Activated naive CD8-positive, alpha-beta T cell treated with anti-CD3 and anti-CD28 coated beads, Interleukin-2, amount 50 U/mL, for 24 hours (primary cell): ENCODE data around the gene CMYA5.

Source experiments
- ATAC-seq: fragments of 150-1000 bp; cut with Tn5 transposase; one replicate; pipeline ENCODE4 v1.10.0; 2021
- DNase-seq: peaks from one replicate; pipeline ENCODE4 v3.0.0; 2021
- H3K27ac Mint-ChIP-seq: one replicate; pipeline ENCODE4 v1.8.0; 2021; ENCODE audit warnings: mild to moderate bottlenecking, mixed read lengths
- H3K27me3 Mint-ChIP-seq: one replicate; pipeline ENCODE4 v1.8.0; 2021; ENCODE audit warnings: mixed read lengths
- H3K36me3 Mint-ChIP-seq: one replicate; pipeline ENCODE4 v1.8.0; 2021; ENCODE audit warnings: low read depth, mixed read lengths
- H3K4me1 Mint-ChIP-seq: one replicate; pipeline ENCODE4 v1.8.0; 2021; ENCODE audit warnings: mixed read lengths
- H3K4me3 Mint-ChIP-seq: one replicate; pipeline ENCODE4 v1.8.0; 2021; ENCODE audit warnings: mild to moderate bottlenecking, moderate library complexity, mixed read lengths
- H3K9me3 Mint-ChIP-seq: one replicate; pipeline ENCODE4 v1.8.0; 2021; ENCODE audit warnings: mixed read lengths

The CMYA5 gene

DNA sequence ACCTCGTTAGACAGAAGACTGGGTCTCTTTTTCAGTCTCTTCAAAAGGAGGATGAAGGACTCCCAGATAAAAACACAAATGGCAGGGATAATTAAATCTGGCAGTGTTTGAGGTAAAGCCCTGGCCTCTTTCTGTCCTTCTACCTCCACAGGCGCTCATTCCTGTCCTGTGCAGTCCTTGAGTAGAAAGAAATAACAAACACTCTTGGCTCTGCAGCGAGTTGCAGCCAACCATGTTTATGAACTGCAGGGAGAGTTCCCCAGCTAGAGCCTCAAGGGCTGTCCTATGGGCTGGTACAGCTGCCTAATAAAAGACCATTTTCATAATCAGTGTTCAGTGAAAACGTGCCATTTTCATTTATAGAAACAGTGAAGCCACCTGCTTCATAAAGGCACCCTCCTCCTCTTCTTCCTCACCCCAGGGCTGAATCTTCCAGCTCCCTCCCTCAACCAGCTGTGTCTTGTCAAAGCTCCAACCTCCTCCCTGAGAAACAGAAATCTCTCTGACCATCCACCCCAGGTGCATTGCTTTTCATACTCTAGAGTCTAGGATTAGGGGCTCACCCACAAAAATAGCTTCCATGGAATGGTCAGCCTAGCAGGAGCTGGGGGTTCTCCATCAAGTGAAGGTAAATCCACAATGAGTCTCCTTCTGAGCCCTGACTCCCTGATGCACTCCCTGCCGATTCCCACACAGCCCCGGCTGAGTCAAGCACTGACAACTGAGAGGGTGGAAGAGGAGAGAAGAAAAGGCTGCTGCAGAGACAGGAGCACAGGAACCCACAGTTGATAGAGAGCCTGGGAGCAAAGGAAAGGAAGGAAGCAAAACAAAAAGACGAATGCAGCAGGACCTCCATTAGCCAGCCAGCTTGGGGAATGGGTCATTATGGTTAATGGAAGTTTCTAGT is 150.7 kb downstream of the CMYA5 start:
- H3K4me3 Mint-ChIP-seq = no peak overlapping the region
- peaks cover 9% of the 10 kb centered on the region for H3K27me3 Mint-ChIP-seq

GRCh38 chr5:79841172-79841571 is 151.5 kb downstream of the CMYA5 start:
- H3K36me3 Mint-ChIP-seq = no peaks in the 10 kb centered on the region
- H3K27me3 Mint-ChIP-seq = peaks cover 9% of the 10 kb centered on the region
- no peak for ATAC-seq
- H3K27ac Mint-ChIP-seq = no peak overlapping the region
- H3K4me3 Mint-ChIP-seq = no peak overlapping the region
- H3K9me3 Mint-ChIP-seq = no peaks in the 10 kb centered on the region
- H3K4me1 Mint-ChIP-seq = peaks cover 11% of the 10 kb centered on the region
- DNase-seq = no peak

More for the DNA sequence above, 150.7 kb downstream of the CMYA5 start:
- ATAC-seq = no peak
- H3K36me3 Mint-ChIP-seq = no peaks in the 10 kb centered on the region
- DNase-seq = no peak
- no peaks in the 10 kb centered on the region for H3K9me3 Mint-ChIP-seq
- H3K27ac Mint-ChIP-seq = no peak overlapping the region
- H3K4me1 Mint-ChIP-seq = peaks cover 3% of the 10 kb centered on the region

- no peak for DNase-seq
- Mint-ChIP-seq H3K27ac (no peak overlapping the region), H3K9me3 (no peaks in the 10 kb centered on the region), H3K27me3 (peaks cover 9% of the 10 kb centered on the region), H3K4me1 (peaks cover 13% of the 10 kb centered on the region), H3K36me3 (no peaks in the 10 kb centered on the region), H3K4me3 (no peak overlapping the region)
- no peak for ATAC-seq
Observed at GRCh38 chr5:79842006-79842881, 152.6 kb downstream of the CMYA5 start.

GRCh38 chr5:79842991-79843390 is 153.4 kb downstream of the CMYA5 start:
- Mint-ChIP-seq H3K27me3 (peaks cover 9% of the 10 kb centered on the region), H3K27ac (no peak overlapping the region), H3K36me3 (no peaks in the 10 kb centered on the region), H3K4me3 (no peak overlapping the region), H3K9me3 (no peaks in the 10 kb centered on the region), H3K4me1 (peaks cover 13% of the 10 kb centered on the region)
- DNase-seq (no peak), ATAC-seq (no peak)

- H3K4me3 Mint-ChIP-seq = no peak overlapping the region
- H3K4me1 Mint-ChIP-seq = peaks cover 13% of the 10 kb centered on the region
- DNase-seq (no peak), ATAC-seq (no peak)
- H3K27me3 Mint-ChIP-seq = peaks cover 9% of the 10 kb centered on the region
- no peak overlapping the region for H3K27ac Mint-ChIP-seq
- H3K36me3 Mint-ChIP-seq = no peaks in the 10 kb centered on the region
- no peaks in the 10 kb centered on the region for H3K9me3 Mint-ChIP-seq
Observed at GRCh38 chr5:79843450-79844388, 154.1 kb downstream of the CMYA5 start.

DNA sequence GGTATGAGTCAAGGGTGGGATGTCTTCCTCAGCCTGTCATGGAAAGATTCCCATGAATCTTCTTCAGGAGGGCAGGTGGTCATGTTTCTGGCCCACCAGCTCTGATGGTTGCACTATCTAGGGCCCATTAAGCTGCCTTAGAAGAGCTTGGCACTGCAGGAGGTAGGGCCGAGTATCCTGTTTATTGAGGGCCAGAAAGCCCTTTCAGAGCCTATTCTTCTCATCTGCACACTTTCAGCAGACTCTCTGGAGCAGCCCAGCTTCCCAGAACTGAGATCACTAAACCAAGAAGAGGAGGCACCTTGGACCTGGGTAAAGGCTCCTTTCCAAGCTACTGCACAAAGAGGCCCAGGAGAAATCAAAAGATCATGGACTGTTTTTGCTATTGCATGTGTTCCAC is 154.9 kb downstream of the CMYA5 start:
- Mint-ChIP-seq H3K27ac (no peak overlapping the region), H3K36me3 (no peaks in the 10 kb centered on the region), H3K9me3 (no peaks in the 10 kb centered on the region), H3K4me1 (peaks cover 13% of the 10 kb centered on the region), H3K27me3 (peaks cover 9% of the 10 kb centered on the region), H3K4me3 (no peak overlapping the region)
- no peak for ATAC-seq
- no peak for DNase-seq

DNA sequence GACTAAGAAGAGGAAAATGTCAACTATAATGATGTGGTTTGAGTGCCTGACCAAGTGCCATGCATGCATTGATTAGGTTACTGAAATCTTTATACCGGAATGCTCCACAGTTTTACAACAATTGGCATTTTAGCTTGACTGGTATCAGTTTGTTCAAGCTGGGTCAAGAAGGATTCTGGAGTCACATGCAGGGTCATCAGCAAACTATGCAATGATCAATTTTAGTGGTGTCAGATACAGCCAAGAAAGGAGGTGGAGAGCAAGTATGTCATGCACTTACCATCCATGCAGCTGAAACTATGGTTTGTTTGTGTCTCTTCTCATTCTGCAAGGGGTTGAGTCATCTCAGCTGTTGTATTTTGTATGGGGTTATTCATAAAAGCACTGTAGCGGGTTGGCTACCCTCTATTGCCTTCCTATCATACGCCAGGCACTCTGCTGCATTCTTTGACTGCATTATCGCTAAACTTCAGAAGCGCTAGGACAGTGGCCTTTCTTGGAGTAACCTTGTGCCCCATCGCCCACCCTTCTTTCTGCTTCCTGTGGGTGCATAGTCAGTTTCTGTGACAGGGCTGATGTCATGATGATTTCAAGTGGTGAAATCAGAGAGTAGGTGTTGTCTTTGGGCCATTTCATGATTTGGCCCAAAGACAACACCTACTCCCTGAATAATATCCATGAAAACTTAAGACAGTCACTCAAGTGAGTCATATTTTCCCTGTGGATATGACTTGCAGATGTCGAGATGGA is 156.0 kb downstream of the CMYA5 start:
- peak; percentile 90 for ATAC-seq
- Mint-ChIP-seq H3K27ac (peak overlapping the region; percentile 46), H3K27me3 (peaks cover under 1% of the 10 kb centered on the region), H3K36me3 (no peaks in the 10 kb centered on the region), H3K9me3 (no peaks in the 10 kb centered on the region), H3K4me3 (no peak overlapping the region), H3K4me1 (peaks cover 13% of the 10 kb centered on the region)
- peak; percentile 13 for DNase-seq

DNA sequence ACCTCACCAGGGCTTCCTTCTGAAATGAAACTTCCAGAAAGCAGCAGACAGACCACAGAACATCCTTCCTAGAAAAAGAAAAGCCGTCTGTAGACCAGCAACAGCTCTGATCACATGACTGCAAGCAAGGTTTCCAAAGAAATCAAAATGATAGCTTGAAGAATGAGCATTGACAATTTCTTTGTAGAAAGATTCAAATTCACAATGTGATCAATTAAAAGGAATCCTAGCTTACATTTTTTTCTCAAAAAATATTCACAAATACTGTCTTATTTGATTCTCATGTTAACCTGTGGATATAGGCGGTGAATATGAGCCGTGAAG is 156.5 kb downstream of the CMYA5 start:
- H3K4me3 Mint-ChIP-seq = no peak overlapping the region
- no peaks in the 10 kb centered on the region for H3K36me3 Mint-ChIP-seq
- ATAC-seq (no peak), DNase-seq (no peak)
- H3K27me3 Mint-ChIP-seq = no peaks in the 10 kb centered on the region
- no peaks in the 10 kb centered on the region for H3K9me3 Mint-ChIP-seq
- H3K27ac Mint-ChIP-seq = no peak overlapping the region
- peaks cover 13% of the 10 kb centered on the region for H3K4me1 Mint-ChIP-seq

GRCh38 chr5:79847561-79847960 is 157.9 kb downstream of the CMYA5 start:
- H3K4me1 Mint-ChIP-seq = peaks cover 13% of the 10 kb centered on the region
- H3K36me3 Mint-ChIP-seq = no peaks in the 10 kb centered on the region
- H3K4me3 Mint-ChIP-seq = no peak overlapping the region
- no peak overlapping the region for H3K27ac Mint-ChIP-seq
- peaks cover 3% of the 10 kb centered on the region for H3K27me3 Mint-ChIP-seq
- DNase-seq (no peak), ATAC-seq (no peak)
- H3K9me3 Mint-ChIP-seq = no peaks in the 10 kb centered on the region

DNA sequence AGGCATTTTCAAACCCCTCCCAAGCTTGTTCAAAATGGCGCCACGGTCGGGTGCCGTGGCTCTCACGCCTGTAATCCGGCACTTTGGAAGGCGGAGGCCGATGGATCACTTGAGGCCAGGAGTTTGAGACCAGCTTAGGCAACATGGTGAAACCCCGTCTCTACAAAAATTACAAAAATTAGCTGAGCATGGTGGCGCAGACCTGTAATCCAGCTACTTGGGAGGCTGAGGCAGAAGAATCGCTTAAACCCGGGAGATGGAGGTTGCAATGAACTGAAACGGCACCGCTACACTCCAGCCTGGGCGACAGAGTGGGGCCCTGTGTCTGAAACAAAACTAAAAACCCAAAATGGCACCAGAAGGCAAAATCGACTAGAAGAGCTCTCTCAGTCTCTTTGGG is 159.4 kb downstream of the CMYA5 start:
- DNase-seq (no peak), ATAC-seq (no peak)
- Mint-ChIP-seq H3K4me1 (peaks cover 17% of the 10 kb centered on the region), H3K9me3 (no peaks in the 10 kb centered on the region), H3K27me3 (peaks cover 9% of the 10 kb centered on the region), H3K4me3 (no peak overlapping the region), H3K27ac (no peak overlapping the region), H3K36me3 (no peaks in the 10 kb centered on the region)
